ENCODE results near the gene KDELR3.
A peak's percentile ranks its signal among the peaks of the same experiment; 100 is the strongest.
"Not testable (repeated sequence)": the region's sequence is repeated elsewhere in the genome, so short reads cannot be mapped to it uniquely, and the experiment has no call there.

The KDELR3 gene

DNA sequence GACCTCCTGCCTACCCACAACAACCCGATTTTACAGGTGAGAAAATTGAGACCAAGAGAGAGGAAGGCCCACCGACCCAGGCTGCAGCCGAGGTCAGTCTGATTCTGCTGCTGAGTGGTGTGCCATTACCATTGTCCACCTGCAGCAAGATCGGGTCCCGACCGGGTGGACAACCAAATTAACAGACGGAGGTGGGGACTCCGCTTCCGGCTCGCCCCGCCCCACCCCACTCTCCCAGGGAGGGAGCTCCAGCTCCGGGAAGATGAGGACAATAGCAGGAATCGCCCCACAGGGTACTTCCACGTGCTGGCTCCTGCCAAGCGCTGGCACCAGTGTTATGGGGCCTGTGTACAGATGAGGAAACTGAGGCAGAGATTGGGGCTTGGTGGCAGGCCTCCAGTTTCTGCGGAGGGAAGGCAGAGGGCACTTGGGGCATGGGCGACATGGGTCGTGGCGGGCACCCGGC, 425 bp upstream of the KDELR3 start:
- H3K4me3 ChIP-seq (ENCODE audit: low read depth, low read length): no peak overlapping the region
- no peak overlapping the region for H3K27ac ChIP-seq
- no peak for DNase-seq
- H3K36me3 ChIP-seq: no peaks in the 10 kb centered on the region
- TF ChIP-seq, protein P1, sequence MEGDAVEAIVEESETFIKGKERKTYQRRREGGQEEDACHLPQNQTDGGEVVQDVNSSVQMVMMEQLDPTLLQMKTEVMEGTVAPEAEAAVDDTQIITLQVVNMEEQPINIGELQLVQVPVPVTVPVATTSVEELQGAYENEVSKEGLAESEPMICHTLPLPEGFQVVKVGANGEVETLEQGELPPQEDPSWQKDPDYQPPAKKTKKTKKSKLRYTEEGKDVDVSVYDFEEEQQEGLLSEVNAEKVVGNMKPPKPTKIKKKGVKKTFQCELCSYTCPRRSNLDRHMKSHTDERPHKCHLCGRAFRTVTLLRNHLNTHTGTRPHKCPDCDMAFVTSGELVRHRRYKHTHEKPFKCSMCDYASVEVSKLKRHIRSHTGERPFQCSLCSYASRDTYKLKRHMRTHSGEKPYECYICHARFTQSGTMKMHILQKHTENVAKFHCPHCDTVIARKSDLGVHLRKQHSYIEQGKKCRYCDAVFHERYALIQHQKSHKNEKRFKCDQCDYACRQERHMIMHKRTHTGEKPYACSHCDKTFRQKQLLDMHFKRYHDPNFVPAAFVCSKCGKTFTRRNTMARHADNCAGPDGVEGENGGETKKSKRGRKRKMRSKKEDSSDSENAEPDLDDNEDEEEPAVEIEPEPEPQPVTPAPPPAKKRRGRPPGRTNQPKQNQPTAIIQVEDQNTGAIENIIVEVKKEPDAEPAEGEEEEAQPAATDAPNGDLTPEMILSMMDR (IDR thresholded peaks at IDR 0.05; ENCODE audit: low read depth, low read length): no peak
- H3K27me3 ChIP-seq (ENCODE audit: insufficient read depth, low read depth, severe bottlenecking): no peaks in the 10 kb centered on the region
- H3K9me3 ChIP-seq (ENCODE audit: severe bottlenecking): no peaks in the 10 kb centered on the region

DNA sequence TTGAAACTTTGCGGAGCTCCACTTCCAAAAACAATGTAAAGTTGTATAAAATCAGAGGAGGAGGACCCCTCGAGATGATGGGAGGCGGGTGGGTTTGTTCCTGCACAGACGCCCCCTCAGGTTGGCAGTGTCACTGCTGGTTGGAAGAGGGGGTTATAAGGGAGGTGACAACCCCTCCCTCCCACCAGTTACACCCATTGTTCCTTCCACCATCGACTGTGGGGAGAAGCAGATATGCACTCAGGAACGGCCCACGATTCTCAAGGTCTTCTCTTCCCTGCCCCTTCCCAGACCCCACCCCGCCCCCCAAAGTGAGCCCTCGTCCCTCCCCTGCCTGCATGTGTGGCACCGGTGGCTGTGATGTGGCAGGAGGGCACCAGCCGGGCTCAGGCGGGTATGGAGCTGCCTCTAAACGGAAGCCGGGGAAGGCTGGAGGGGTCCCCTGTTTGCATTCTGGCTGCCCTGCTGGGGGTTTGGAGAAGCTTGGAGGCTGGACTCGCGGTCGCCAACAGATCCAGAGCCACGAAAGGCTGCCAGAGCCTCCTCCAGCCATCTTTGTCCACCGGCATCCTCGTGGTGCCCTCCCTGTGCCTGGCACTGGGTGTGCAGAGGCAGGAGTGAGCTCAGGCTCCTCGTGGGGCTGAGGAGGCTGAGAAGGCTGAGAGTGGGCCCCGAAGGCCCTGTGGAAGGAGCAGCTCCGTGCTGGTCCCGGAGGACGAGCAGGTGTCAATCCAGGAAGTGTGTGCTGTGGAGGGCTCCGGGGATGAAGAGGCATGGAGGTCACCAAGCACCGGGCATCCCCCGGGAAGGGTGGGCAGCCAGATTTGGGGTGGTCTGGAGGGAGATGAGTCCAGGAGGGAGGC, 778 bp downstream of the KDELR3 start:
- Histone ChIP-seq H3K9me3 (ENCODE audit: severe bottlenecking) (no peaks in the 10 kb centered on the region), H3K27me3 (ENCODE audit: insufficient read depth, low read depth, severe bottlenecking) (no peaks in the 10 kb centered on the region), H3K36me3 (no peaks in the 10 kb centered on the region), H3K4me3 (ENCODE audit: low read depth, low read length) (no peak overlapping the region), H3K27ac (no peak overlapping the region)
- no peak for DNase-seq
- TF ChIP-seq, protein P1 (IDR thresholded peaks at IDR 0.05; ENCODE audit: low read depth, low read length): 0 out of 2 replicates have a peak, but pooled peaks have one; percentile 24

DNA sequence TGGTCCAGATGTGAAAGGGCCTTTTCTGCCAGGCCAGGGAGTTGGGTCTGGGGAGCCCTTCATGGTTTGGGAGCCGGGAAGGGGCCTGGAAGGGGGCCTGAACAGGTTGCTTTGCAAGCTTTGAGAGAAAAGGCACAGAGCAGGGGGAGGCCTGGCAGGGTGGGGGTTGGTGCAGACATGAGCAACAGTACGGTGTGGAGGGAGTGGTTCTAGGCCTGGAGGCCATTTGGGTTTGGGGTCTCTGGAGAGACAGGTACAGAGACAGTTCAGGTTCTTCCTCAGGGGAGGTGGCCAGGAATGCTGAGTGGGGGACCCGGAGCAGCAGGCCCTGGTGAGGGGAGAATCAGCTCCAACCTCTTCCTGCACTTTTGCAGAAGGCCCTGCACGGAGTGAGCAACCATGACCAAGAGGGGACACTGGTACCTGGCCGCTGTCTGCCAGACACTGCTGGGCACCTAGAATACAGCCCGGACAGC, 1.4 kb downstream of the KDELR3 start:
- DNase-seq: no peak
- no peak overlapping the region for H3K4me3 ChIP-seq (ENCODE audit: low read depth, low read length)
- TF ChIP-seq, protein P1 (IDR thresholded peaks at IDR 0.05; ENCODE audit: low read depth, low read length): no peak

DNA sequence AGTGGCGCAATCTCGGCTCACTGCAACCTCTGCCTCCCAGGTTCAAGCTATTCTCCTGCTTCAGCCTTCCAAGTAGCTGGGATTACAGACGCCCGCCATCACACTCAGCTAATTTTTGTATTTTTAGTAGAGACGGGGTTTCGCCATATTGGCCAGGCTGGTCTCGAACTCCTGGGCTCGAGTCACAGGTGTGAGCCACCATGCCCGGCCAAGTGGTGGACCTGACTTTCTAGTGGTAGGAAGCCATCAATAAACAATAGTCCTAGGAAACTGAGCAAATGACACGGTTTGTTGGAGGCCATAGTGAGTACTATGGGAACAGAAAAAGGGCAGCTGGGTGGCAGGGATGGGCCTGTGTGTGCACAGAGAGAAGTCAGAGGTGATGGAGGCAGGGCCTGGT, 2.3 kb downstream of the KDELR3 start:
- not testable (repeated sequence) for H3K36me3 ChIP-seq; DNase-seq; H3K4me3 ChIP-seq (ENCODE audit: low read depth, low read length); H3K27ac ChIP-seq; H3K9me3 ChIP-seq (ENCODE audit: severe bottlenecking); H3K27me3 ChIP-seq (ENCODE audit: insufficient read depth, low read depth, severe bottlenecking)

More for the DNA sequence above, 1.4 kb downstream of the KDELR3 start:
- Histone ChIP-seq H3K27me3 (ENCODE audit: insufficient read depth, low read depth, severe bottlenecking) (no peaks in the 10 kb centered on the region), H3K27ac (no peak overlapping the region), H3K36me3 (no peaks in the 10 kb centered on the region), H3K9me3 (ENCODE audit: severe bottlenecking) (no peaks in the 10 kb centered on the region)

DNA sequence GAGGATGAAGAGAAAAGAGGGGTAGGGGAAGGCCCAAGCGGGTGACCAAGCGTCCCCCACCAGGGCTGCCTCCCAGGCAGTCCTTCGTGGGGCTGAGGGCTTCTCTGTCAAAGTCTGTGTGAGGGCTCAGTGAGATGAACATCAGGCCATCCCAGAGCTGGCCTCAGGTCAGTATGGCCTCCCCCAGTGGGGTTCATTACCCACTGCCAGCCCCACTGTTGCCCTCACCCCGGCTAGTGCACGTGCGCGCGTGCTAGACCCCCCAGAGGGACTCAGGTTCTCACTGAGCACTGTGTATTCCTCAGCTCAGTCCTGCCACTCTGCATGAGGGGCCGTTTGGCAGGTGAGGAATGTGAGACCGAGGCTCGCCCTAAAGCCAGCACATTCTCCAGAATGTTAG, 3.3 kb downstream of the KDELR3 start:
- Histone ChIP-seq H3K27ac (no peak overlapping the region), H3K36me3 (no peaks in the 10 kb centered on the region), H3K9me3 (ENCODE audit: severe bottlenecking) (no peaks in the 10 kb centered on the region), H3K4me3 (ENCODE audit: low read depth, low read length) (no peak overlapping the region), H3K27me3 (ENCODE audit: insufficient read depth, low read depth, severe bottlenecking) (no peaks in the 10 kb centered on the region)
- DNase-seq: no peak
- TF ChIP-seq, protein P1 (IDR thresholded peaks at IDR 0.05; ENCODE audit: low read depth, low read length): no peak

DNA sequence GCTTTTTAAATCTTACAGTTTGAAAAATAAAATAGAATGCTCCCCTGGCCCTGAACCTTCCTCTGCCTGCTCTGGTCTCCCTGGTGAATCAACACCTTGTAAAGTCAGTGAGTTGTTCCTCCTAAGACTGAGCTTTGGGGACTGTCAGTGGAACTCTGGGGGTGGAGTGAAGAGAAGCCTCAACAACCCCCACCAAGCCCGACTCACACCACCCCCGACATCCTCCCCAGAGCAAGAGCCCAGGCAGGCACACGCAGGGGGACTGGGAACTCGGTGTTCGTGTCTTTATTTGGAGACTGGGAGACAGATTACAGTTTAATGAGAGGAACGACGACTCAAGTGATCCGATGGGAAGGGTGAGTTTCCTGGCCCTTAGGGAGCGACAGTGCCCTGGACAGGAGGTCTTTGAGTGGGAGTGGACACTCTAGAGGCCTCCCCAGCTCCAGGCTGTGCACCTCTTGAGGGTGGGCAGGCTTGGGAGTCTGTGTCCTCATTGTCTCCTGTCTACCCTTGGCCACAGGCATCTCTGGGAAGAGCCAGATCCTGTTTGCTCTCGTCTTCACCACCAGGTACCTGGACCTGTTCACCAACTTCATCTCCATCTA, 6.2 kb downstream of the KDELR3 start:
- Histone ChIP-seq H3K9me3 (ENCODE audit: severe bottlenecking) (no peaks in the 10 kb centered on the region), H3K27me3 (ENCODE audit: insufficient read depth, low read depth, severe bottlenecking) (no peaks in the 10 kb centered on the region), H3K4me3 (ENCODE audit: low read depth, low read length) (no peak overlapping the region), H3K36me3 (no peaks in the 10 kb centered on the region), H3K27ac (no peak overlapping the region)
- TF ChIP-seq, protein P1 (IDR thresholded peaks at IDR 0.05; ENCODE audit: low read depth, low read length): no peak
- no peak for DNase-seq
